ENCODE measurements around the gene OLFML2B.

DNA sequence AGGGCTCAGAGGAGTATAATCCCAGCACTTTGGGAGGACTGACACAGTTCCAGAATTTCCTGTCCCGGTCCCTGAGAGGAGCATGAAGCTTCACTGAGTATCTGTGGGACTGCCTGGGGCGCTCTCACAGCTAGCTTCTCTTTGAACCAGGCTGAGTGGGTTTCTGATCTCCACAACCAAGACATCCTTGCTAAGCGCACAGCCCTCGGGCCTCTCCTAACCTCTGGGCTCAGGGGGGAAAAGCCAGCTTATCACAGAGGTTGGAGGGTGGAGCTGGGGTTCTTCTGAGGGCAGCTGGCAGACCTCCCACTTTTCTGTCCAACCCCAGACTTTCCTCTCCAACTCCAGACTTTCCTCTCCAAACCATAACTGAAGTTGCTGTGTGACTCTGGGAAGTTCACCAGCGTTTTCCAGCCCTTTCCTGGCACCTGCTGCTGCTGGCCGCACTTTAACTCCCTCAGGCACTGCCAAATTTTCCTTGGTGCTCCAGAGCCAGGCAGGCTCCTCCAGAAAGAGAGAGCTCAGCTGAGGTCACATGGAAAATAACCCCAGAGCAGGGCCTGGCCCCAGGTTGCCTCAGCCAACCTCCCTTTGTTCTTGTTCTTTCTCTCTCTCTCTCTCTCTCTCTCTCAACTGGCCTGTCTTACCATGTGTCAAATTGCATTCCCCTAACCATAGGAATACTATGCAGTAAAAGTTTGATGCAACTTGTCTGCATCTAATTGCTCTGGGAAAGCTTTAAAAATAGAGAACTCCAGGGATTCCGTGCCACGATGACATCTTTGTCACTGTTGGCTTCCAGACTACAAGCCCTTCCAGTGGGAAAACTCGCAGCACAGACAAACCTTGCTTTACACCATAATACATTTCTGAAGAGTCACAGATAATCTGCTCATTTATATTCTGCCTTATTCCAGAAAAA lies 49.5 kb downstream of the OLFML2B start:
- TF ChIP-seq, protein P1, sequence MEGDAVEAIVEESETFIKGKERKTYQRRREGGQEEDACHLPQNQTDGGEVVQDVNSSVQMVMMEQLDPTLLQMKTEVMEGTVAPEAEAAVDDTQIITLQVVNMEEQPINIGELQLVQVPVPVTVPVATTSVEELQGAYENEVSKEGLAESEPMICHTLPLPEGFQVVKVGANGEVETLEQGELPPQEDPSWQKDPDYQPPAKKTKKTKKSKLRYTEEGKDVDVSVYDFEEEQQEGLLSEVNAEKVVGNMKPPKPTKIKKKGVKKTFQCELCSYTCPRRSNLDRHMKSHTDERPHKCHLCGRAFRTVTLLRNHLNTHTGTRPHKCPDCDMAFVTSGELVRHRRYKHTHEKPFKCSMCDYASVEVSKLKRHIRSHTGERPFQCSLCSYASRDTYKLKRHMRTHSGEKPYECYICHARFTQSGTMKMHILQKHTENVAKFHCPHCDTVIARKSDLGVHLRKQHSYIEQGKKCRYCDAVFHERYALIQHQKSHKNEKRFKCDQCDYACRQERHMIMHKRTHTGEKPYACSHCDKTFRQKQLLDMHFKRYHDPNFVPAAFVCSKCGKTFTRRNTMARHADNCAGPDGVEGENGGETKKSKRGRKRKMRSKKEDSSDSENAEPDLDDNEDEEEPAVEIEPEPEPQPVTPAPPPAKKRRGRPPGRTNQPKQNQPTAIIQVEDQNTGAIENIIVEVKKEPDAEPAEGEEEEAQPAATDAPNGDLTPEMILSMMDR (IDR thresholded peaks at IDR 0.05; ENCODE audit: poor library complexity): no peak
- TF ChIP-seq EZH2 (IDR thresholded peaks at IDR 0.05; ENCODE audit: borderline replicate concordance): no peak

Measured in hepatocyte (in vitro differentiated cells).